ENCODE results near the gene SPHK2.

Gene SPHK2

DNA sequence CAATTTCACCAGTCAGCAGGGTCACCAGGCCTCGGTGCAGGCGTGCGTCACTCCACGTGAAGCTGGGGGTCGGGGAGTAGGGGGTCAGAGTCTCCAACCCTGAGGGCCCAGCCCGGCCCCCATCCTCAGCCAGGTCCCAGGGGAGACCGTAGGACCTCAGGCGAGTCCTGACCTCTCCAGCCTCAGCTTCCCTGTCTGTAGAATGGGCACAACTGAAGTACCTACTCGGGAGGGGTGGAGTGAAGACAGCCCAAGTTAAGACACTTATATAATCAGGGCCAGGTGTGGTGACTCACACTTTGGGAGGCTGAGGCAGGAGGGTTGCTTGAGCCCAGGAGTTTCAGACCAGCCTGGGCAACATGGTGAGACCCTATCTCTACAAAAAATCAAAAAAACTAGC is 15.5 kb upstream of the SPHK2 start:
- DNase-seq: no peak

DNA sequence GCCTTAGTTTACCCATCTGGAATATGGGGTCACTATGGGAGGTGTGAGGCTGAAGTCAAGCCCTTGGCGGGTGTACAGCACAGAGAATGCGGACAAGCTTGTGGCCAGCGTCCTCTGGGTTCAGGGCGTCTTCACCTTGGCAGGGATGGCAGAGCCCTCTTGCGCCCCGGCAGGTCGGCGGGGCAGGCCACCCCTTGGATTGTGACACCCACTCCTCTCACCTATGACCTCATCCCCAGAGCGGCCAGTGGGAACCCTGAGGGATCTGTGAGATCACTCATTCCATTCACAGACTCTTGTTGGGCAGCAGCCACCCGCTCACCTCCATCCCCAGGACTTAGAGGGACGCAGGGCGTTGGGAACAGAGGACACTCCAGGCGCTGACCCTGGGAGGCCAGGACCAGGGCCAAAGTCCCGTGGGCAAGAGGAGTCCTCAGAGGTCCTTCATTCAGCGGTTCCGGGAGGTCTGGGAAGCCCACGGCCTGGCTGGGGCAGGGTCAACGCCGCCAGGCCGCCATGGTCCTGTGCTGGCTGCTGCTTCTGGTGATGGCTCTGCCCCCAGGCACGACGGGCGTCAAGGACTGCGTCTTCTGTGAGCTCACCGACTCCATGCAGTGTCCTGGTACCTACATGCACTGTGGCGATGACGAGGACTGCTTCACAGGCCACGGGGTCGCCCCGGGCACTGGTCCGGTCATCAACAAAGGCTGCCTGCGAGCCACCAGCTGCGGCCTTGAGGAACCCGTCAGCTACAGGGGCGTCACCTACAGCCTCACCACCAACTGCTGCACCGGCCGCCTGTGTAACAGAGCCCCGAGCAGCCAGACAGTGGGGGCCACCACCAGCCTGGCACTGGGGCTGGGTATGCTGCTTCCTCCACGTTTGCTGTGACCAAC is 12.6 kb upstream of the SPHK2 start, which contains the start of gene SPACA4:
SPACA4 (plus strand) TSS at position 280 of the 896 bp plus-strand sequence; CDS start at position 517, 237 bp downstream.
- DNase-seq: no peak

DNA sequence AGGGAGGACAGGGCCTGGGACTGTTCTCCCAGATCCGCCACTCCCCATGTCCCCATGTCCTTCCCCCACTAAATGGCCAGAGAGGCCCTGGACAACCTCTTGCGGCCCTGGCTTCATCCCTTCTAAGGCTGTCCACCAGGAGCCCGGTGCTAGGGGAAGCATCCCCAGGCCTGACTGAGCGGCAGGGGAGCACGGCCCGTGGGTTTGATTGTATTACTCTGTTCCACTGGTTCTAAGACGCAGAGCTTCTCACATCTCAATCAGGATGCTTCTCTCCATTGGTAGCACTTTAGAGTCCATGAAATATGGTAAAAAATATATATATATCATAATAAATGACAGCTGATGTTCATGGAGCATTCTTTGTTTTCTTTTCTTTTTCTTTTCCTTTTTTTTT is 11.9 kb upstream of the SPHK2 start:
- DNase-seq: no peak

DNA sequence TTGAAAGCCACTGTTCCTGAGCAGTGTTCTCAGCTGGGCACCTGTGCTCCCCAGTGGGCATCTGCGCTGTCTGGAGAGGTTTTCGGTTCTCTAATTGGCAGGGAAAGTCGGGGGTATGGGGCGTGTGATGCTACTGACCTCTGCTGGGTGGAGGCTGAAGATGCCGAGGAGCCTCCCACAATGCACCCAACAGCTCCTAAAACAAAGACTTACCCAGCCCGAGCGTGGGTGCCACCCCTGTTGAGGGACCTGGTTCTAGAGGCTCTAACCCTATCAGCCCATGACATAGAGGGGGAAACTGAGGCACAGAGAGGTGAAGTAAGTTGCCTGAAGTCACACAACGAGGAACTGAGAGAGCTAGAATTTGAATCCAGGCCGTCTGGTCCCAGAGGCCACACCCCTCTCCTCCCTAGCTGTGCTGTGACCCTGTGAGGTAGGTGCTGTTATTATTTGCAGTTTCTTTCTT is 10.5 kb upstream of the SPHK2 start:
- DNase-seq: peak; percentile 49

DNA sequence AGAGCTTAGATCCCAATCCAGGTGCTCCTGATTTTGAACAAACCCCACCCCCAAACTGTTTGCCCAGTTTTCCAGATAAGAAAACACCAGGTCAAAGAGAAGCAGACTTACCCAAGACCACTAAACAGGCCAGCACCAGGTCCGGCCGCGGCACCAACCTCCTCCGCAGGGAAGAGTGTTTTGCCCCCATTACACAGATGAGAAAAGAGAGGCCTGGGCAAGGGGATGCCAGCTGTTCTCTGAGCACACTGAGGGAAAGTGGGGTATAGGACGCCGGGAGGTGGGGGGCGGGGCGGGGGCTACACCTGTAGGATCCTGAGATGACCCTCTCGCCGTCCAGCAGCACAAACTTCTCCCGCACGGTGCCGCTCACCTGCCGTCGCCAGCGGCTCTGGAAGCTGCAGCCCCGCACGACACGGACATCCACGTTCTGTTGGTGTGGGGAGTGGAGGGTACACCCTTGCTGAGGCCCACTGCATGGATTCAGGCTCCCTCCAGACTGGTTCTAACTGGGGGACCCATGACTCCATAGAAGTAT is 9.7 kb upstream of the SPHK2 start:
- DNase-seq: no peak

DNA sequence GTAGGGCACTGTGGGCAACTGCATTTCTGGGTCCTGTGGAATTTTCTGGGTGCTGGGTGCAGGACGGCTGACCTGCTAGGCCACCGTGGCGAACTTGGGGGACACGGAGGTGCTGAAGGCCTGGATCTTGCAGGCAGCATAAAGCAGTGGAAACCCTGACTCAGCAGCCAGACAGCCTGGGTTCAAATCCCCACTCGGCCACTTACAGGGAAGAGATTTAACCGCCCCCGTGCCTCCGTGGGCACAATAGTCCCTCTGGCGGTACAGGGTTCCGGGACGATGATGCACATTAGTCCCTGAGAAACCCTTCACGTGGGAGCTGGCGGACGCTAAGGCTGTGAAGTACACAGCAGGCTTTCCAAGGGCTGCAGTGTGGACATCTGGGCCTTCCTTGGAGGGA is 7.4 kb upstream of the SPHK2 start:
- DNase-seq: no peak

DNA sequence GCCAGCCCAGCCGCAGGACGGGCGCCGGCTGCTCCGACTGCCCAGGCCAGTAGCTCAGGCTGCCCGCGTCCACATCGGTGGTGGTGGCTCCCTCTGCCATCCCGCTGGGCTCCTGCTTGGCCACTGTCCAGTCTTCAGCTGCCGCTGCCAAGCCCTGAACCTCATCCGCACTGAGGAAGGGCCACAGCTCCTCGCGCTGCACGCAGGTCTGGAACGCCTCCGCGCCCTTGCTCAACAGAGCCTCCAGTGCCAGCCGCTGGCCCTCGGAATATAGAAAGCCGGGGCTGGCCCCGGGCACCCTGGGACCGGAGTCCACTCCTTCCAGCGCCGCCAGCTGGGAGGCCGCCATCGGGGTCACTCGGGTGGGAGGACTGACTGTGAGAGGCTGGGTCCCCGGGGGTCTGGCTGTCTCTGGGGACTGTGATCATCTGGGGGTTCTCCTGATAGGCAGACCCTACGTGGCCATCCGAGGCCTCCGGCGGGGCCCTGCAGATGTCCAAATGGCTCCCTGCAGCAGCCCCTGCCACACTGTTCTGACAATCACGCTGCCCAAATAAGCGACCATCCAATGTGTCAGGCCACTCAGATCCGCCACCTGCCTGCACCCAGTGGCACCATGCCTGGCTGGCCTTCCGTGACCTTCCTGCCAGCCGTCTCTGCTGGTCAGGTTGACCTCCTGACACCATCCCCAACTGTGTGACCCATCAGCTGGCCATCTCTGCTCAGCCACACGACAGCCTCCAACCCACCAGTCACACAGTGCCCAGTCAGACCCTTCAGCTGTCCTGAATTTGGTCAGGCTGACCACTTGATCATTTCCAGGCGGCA is 6.1 kb upstream of the SPHK2 start:
- DNase-seq: no peak

DNA sequence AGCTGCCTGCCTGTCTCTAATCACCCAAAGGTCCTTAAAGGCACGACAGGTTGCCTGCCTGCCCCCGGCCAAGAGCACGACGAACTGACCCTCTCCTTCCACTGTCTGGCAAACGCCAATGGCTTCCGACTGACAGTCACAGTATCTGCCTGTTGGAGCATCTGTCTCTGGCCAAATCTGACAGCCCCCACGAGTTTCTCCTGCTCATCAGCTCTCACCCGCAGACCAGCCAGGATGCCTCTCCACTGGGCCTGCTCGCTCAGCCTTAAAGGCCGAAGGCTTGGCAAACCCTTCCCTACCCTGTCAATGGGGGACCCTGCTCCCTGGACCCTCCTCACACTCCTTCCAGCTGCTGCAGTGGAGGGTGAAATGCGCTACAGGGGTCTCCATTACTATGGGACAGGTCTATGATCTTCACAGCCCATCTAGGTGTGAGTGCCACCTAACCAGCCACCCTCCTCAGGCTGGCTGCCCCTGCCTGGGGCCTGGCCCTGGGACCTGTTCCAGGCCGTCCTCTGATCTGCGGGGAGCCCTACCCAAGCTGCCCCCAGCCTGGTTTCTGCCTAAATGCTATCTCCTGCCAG is 5.4 kb upstream of the SPHK2 start:
- DNase-seq: no peak

DNA sequence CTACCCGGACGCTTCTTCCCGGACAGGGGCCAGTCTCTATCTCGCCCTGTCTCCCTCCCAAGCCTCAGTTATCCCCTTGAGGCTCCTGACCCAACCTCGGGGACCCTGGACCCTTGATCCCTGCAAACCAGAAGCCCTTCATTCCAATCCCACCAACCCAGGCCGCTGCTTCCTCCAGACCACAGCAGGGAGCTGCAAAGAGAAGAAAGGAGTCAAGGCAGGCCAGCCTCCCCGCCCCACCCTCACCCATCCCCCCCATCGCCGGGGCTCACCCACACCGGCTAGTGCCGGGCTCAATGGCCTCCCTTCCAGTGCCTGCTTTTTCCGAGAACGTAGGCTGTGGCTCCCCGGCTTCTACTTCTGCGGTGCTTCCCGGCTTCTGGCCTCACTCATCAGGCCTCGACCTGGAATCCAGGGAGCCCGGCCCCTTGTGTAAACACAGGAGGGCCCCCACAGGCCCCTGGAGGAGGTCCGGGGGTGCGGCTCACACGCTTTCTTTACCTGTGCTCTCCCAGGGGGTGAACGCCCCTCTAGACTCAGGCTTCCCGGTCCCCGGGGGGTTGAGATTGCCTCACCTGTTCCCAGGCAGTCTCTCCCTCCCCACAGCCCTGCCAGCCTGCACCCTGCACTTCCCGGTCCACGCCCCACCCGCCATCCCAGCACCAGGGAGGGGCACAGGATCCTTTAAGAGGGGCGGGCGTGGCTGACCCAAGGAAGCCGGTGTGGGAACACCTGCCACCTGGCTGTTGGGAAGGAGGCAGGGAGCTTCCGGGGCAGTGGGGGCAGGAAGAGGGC is 4.7 kb upstream of the SPHK2 start, which contains the start of gene FAM83E:
FAM83E (minus strand) TSS at position 641 of the 795 bp plus-strand sequence. CDS start 1,704 bp downstream, outside the sequence.
- no peak for DNase-seq

DNA sequence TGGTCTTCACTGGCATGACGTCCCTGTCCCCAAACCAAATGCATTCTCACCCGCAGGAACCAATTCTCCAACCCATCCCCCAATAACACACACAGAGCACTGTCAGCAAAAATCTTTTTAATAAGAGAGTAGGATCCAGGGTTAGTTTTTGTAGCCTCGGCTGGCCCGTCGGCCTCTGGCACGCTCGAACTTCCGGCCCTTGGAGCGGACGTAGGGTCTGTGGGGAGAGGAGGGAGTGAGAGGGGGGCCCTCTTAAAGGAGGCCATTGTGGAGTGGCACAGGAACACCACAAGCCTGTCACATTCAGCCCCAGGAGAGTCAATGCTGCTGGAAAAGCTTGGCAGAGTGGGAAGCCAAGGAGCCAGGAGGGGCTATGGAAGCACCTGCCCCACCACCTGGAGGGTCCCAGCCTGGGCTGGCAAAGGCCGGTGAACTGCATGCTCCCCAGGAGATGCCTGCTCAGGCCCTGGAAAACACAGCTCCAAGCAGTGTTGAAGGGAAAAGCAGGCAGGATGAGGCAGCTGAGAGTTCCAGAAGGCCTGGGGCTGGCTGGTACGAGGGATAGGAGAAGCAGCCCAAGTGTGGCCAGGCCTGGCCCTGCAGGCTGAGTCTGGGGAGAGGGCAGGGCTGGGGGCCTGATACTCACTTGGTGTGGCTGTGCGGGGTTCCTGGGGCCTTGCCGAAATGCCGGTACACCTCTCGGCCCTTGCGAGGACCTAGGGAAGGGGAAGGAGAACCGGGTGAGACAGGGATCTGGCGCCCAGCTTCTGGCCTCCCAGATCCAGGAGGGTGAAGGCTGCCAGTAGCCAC is 3.9 kb upstream of the SPHK2 start:
- DNase-seq: no peak

DNA sequence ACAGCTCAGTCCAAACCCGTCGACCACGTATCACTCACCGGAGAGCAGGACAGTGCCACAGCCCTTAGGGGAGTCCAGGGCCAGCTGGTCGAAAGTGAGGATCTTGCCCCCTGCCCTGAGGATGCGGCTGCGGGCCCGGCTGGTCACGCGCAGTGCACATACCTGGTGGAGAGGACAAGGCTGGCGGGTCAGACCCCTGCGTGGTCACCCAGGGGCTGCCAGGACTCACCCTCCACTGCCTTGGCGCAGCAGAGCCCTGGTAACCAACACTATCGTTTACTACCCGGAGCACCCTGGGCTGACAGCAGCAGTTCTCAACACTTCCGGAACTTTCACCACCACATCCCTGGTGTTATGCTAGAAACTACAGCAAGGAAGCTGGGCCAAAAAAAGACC is 3.3 kb upstream of the SPHK2 start:
- no peak for DNase-seq

DNA sequence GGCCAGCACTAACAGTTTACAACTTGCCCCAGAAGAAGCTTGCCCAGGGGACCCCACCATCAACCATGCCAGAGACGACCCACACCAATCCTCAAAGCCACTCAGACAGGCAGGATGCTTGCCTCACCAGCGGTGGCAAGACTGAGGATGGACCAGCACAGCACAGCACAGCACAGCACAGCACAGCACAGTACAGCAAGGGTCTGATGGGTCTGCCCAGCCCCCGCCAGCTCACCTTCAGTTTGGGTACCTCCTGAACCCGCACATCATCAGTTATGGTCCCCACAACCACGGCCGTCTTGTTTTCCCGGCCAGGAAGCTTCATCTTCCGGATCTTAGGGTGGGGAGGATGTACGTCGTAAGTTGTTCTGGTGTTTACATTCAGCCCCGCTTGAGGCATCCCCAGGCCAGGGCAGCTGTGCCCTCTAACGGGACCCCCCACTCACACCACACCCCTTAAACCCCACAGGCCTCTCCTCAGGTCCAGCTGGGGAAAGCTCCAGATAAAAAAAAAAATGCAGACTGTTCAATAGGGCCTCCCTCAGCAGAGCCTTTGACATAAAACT is 2.7 kb upstream of the SPHK2 start:
- DNase-seq: no peak

DNA sequence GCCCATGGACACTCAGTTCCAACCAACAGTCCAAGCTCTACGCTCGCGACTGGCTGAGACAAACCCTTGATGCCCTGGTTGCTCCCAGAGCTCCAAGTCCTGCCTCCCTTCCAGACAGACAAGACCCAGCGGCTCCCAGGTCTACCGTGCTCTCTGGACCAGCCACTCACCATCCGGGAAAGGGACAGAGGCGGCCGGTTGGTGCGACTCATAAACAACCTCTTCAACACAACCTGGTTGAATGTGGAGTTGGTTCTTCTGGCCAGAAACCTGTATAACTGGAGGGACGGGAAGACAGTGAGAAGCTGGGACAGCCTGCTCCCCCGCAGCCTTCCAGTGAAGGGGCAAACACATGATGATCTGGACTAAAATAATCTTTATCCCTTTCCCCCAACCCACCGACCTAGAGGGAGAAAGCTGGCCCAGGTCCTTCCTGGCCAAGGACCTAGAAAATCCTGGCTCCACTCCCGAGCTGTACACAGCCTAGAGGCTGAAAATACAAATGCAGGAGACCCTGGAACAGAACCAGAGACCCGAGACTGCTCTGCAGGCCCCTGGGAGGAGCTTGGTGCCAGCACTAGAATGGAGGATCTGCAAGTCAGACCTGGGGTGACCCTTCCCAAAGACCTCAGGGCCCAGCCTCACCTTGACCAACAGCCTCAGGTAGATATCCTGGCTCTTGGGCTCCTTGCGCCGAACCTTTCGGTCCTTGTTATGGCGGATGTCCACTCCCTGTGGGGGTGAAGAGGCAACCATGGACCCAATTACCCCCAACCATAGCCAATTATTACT is 2.0 kb upstream of the SPHK2 start:
- no peak for DNase-seq

DNA sequence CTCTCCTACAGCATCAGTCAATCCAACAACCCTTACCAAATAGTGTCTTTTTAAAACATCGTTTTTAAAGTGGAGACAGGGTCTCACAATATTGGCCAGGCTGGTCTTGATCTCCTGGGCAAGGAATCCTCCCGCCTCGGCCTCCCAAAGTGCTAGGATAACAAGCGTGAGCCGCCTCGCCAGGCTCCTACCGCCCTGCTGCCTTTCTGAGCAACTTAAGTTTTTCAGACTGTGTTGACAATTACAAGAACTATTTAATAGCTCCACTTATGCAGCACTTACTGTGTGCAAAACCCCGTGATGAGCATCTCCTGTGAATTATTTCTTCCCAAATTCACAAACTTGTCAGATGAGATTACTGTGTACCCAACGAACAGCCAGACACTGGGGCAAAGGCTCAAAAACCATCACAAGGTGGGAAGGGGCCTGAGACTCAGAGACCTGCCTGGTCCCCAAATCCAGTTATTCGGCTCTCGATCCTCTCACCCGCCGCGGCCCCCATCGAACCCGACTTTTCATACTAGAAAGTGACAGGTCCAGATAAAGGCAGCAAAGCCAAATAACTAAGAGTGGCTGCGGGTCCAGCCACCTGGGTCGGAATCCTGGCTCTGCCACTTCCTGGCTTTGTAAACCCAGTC is 909 bp upstream of the SPHK2 start:
- DNase-seq: no peak

DNA sequence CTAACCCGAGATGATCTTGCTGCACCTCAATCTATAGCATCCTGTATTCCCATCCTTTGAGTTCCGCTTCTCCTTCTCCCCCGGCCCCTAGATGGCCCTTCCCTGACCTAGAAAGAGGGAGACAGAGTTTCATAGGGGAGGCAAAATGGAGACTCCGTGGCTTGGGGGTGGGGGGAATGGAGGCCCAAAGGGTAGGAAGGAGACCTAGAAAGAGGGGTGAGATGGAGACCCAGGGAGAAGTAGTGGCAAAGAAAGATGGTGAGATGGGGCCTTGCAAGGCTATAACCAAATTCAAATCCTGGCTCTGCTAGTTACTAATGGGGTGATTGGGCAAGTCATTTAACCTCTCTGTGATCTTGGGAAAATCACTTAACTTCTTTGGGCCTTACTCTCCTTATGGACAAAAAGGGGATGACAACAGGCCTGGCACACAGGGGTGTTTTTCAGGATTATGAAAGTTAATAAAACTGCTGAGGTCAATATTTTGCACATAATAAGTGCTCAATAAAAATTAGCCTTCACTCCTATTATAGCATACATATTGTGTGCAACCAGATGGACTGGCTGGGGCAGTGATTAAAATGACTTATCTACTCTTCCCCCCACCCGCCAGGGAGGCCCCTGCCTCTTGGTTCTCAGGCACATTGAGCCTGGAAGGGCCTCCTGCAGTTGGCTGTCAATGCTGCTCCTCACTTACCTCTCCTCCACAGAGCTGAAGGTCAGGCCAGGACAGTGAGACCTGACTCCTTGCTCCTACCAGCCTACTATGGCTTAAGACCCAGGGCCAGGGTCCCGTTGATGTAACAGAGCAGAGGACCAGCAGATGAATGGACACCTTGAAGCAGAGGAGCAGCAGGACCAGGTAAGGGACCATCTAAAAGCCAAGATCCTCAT is 633 bp downstream of the SPHK2 start:
- DNase-seq: no peak

DNA sequence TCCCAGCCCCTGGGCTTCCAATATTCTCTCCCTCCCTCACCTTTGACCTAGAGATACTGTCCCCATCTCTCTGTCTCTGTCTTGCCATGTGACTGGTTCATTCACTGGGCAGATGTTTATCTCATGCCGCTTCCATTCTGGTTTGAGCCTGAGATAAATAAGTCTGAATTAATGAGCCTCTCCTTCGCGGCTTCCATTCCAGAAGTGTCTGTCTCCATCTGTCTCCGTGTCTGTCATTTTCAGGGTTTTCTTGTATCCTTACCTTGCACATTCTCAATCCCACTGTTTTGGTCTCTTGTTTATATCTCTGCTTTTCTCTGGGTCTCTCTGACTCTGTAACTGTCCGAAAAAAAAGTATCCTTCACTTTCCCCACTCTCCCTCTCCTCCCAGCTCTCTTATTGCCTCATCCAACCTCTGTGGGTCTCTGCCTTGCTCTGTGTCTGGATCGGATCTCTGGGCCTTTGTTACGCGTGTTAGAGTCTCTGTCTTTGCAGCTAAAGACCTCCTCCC is 4.3 kb downstream of the SPHK2 start:
- DNase-seq: no peak

DNA sequence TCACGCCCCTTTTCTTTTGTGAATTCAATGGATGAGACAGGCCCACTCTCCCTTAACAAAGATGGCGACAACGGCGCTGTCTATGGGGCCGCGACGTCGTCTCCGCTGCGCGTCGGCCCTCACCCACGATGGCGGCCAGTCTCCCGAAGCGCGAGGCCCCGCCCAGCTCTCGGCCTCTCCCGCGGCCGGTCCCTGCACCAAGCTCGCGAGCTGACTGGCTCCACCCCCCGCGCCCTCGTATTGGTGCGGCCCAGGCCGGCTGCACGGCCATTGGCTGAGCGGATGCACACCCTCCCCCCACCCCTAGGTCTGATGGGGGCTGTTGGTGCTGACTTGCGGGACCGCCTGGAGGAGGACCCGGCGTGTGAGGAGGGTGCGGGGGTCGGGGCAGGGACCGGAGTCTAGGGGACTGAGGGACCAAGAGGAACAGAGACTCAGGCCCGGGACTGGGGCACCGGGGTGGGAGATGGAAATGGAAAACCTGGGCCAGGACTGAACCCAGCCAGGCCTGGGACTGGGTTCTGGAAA is 4.8 kb downstream of the SPHK2 start:
- DNase-seq: peak; percentile 98
